Measurements from ENCODE around the gene SOS2. TPM values are rescaled to one million over a fixed set of nuclear protein-coding genes. Genes with fewer than 3 reads are reported as not detected.

Gene SOS2
- total and polyA plus RNA-seq, 2 experiments from 2014 or later: 2.6 to 13.7 TPM

DNA sequence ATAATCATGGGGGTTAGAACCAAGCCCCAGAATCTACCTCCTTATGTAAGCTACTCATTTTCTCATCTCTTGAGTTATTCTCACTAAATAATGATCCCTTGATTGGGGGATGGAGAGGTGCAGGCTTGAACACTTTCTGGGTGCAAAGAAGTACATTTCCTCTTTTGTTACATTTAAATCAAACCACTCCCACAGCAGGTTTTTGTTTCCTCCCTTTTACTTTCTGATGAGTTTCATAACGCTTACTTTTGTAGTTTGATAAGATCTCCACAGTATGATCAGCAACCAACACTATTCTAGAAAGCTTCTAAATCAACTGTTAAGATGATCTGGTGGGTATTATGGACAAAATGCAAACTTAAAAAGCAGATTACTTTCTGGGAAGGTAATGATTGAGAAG lies 135.5 kb downstream of the SOS2 start:
- H3K27me3 ChIP-seq (replicated peaks; ENCODE audit: insufficient read depth): no peaks in the 10 kb centered on the region
- H3K4me2 ChIP-seq (ENCODE audit: unreplicated experiment): no peak overlapping the region
- 62 to 81% methylated on average over 1 of the region's 1 CpG for WGBS, 2 experiments (ENCODE audit: low coverage in 1 of 2, low lambda C conversion rate in 2 of 2, missing lambda C conversion rate in 2 of 2)
- no peak for DNase-seq
- no peaks in the 10 kb centered on the region for H3F3A ChIP-seq (ENCODE audit: insufficient read depth)
- H3K4me1 ChIP-seq (ENCODE audit: insufficient read depth): no peaks in the 10 kb centered on the region
- TF ChIP-seq EZH2 (IDR thresholded peaks at IDR 0.05; ENCODE audit: insufficient read depth, poor library complexity, severe bottlenecking): no peak
- no peak for TF ChIP-seq EZH2phosphoT487 (IDR thresholded peaks at IDR 0.05; ENCODE audit: insufficient read depth, low read depth)
- no peaks in the 10 kb centered on the region for H4K20me1 ChIP-seq (ENCODE audit: insufficient read depth)
- no peak overlapping the region for H2AFZ ChIP-seq
- H3K9me2 ChIP-seq (ENCODE audit: insufficient read depth): no peaks in the 10 kb centered on the region
- H3K36me3 ChIP-seq (ENCODE audit: low read depth): no peaks in the 10 kb centered on the region
- no peak overlapping the region for H3K4me3 ChIP-seq
- H3K79me2 ChIP-seq (ENCODE audit: insufficient read depth): no peaks in the 10 kb centered on the region
- H3K27ac ChIP-seq: no peak overlapping the region
- H3K9me3 ChIP-seq (ENCODE audit: low read depth): no peaks in the 10 kb centered on the region
- no peak overlapping the region for H3K9ac ChIP-seq
- in situ Hi-C loops (cut with MboI): loop anchor here (10.0 kb wide), 1 partner anchor 221 kb away; no protein-coding TSS in a partner anchor

GRCh38 chr14:50094056-50094755 lies 137.2 kb downstream of the SOS2 start:
- DNase-seq: no peak
- no peak overlapping the region for H3K27ac ChIP-seq
- H3K4me3 ChIP-seq: no peak overlapping the region
- H3K4me2 ChIP-seq (ENCODE audit: unreplicated experiment): no peak overlapping the region
- no peaks in the 10 kb centered on the region for H3K36me3 ChIP-seq (ENCODE audit: low read depth)
- H3K9me3 ChIP-seq (ENCODE audit: low read depth): no peaks in the 10 kb centered on the region
- no peak overlapping the region for H3K9ac ChIP-seq
- no peak overlapping the region for H2AFZ ChIP-seq
- TF ChIP-seq EZH2phosphoT487 (IDR thresholded peaks at IDR 0.05; ENCODE audit: insufficient read depth, low read depth) (no peak), EZH2 (IDR thresholded peaks at IDR 0.05; ENCODE audit: insufficient read depth, poor library complexity, severe bottlenecking) (no peak)
- no peaks in the 10 kb centered on the region for H3K4me1 ChIP-seq (ENCODE audit: insufficient read depth)
- H3K27me3 ChIP-seq (replicated peaks; ENCODE audit: insufficient read depth): no peaks in the 10 kb centered on the region
- no peaks in the 10 kb centered on the region for H4K20me1 ChIP-seq (ENCODE audit: insufficient read depth)
- no peaks in the 10 kb centered on the region for H3K9me2 ChIP-seq (ENCODE audit: insufficient read depth)
- H3F3A ChIP-seq (ENCODE audit: insufficient read depth): no peaks in the 10 kb centered on the region
- in situ Hi-C loops (cut with MboI): loop anchor here (10.0 kb wide), 1 partner anchor 219 kb away; no protein-coding TSS in a partner anchor
- WGBS, 2 experiments (ENCODE audit: low coverage in 1 of 2, low lambda C conversion rate in 2 of 2, missing lambda C conversion rate in 2 of 2): 89 to 90% methylated on average over 11 of the region's 11 CpGs
- H3K79me2 ChIP-seq (ENCODE audit: insufficient read depth): no peaks in the 10 kb centered on the region

DNA sequence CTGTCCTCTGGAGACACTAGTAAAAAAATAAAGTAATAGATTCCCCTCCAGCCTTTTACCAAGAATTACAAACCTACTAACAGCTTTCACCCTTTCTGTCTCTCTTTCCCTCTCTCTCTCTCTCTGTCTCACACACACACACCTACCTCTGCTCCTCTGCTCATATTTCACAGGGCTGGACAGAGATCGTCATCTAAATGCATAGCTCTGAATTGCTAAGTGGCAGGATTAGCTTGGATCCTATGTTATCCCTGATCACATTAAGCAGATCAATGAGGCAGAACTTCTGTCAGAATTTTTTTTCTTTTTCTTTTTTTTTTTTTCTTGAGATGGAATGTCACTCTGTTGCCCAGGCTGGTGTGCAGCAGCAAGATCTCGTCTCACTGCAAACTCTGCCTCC lies 137.9 kb downstream of the SOS2 start:
- H3K9ac ChIP-seq: no peak overlapping the region
- no peak overlapping the region for H2AFZ ChIP-seq

DNA sequence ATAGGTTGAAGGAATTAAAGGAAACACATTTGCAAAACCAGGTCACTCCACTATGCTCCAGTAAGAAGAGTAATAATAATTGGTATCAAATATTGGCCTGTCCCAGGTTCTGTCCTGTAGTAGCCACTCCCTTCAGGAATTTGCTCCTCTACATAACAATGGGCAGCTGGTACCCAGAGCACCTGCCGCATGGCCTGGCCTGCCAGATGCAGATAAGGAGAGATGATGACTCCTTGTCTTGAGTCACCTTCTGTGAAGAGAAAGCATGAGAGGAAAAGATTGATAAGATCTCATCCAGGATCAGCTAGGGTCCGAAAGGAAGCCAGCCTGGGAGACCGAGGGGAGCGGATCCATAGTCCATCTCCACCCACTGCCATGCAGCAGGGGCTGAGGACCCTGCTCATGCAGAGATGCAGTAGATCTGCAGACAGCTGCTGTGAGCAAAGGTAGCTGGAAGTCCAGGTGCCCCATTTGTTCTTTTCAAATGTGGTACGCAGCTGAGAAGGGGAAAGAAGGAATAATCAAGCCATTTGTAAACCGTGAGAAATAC lies 139.3 kb downstream of the SOS2 start:
- no peak overlapping the region for H3K27ac ChIP-seq
- no peak overlapping the region for H3K9ac ChIP-seq
- H3K4me3 ChIP-seq: no peak overlapping the region
- no peak for DNase-seq
- no peaks in the 10 kb centered on the region for H3K9me3 ChIP-seq (ENCODE audit: low read depth)
- H3K4me1 ChIP-seq (ENCODE audit: insufficient read depth): no peaks in the 10 kb centered on the region
- H3K9me2 ChIP-seq (ENCODE audit: insufficient read depth): no peaks in the 10 kb centered on the region
- 98 to 99% methylated on average over 6 of the region's 6 CpGs for WGBS, 2 experiments (ENCODE audit: low coverage in 1 of 2, low lambda C conversion rate in 2 of 2, missing lambda C conversion rate in 2 of 2)
- H3K27me3 ChIP-seq (replicated peaks; ENCODE audit: insufficient read depth): no peaks in the 10 kb centered on the region
- no peaks in the 10 kb centered on the region for H3K79me2 ChIP-seq (ENCODE audit: insufficient read depth)
- no peak overlapping the region for H2AFZ ChIP-seq
- no peaks in the 10 kb centered on the region for H4K20me1 ChIP-seq (ENCODE audit: insufficient read depth)
- H3K4me2 ChIP-seq (ENCODE audit: unreplicated experiment): no peak overlapping the region
- TF ChIP-seq EZH2phosphoT487 (IDR thresholded peaks at IDR 0.05; ENCODE audit: insufficient read depth, low read depth) (no peak), EZH2 (IDR thresholded peaks at IDR 0.05; ENCODE audit: insufficient read depth, poor library complexity, severe bottlenecking) (no peak)
- in situ Hi-C loops (cut with MboI): loop anchor here (10.0 kb wide), 1 partner anchor 217 kb away; no protein-coding TSS in a partner anchor
- 0 out of 2 replicates have a peak, but pooled peaks cover 7% of the 10 kb centered on the region for H3F3A ChIP-seq (ENCODE audit: insufficient read depth)
- H3K36me3 ChIP-seq (ENCODE audit: low read depth): no peaks in the 10 kb centered on the region

More for the DNA sequence above, 137.9 kb downstream of the SOS2 start:
- Histone ChIP-seq H3K27me3 (replicated peaks; ENCODE audit: insufficient read depth) (no peaks in the 10 kb centered on the region), H4K20me1 (ENCODE audit: insufficient read depth) (no peaks in the 10 kb centered on the region), H3K4me1 (ENCODE audit: insufficient read depth) (no peaks in the 10 kb centered on the region), H3K4me3 (no peak overlapping the region), H3K27ac (no peak overlapping the region), H3K36me3 (ENCODE audit: low read depth) (no peaks in the 10 kb centered on the region), H3K9me3 (ENCODE audit: low read depth) (no peaks in the 10 kb centered on the region), H3K9me2 (ENCODE audit: insufficient read depth) (no peaks in the 10 kb centered on the region), H3K79me2 (ENCODE audit: insufficient read depth) (no peaks in the 10 kb centered on the region), H3K4me2 (ENCODE audit: unreplicated experiment) (no peak overlapping the region), H3F3A (ENCODE audit: insufficient read depth) (no peaks in the 10 kb centered on the region)
- no peak for DNase-seq
- TF ChIP-seq EZH2phosphoT487 (IDR thresholded peaks at IDR 0.05; ENCODE audit: insufficient read depth, low read depth) (no peak), EZH2 (IDR thresholded peaks at IDR 0.05; ENCODE audit: insufficient read depth, poor library complexity, severe bottlenecking) (no peak)
- in situ Hi-C loops (cut with MboI): loop anchor here (10.0 kb wide), 1 partner anchor 219 kb away; no protein-coding TSS in a partner anchor
- WGBS, 2 experiments (ENCODE audit: low coverage in 1 of 2, low lambda C conversion rate in 2 of 2, missing lambda C conversion rate in 2 of 2): 46 to 48% methylated on average over 2 of the region's 2 CpGs
